ENCODE measurements around the gene ROMO1.
"Not testable (repeated sequence)": the region's sequence is repeated elsewhere in the genome, so short reads cannot be mapped to it uniquely, and the experiment has no call there.

The ROMO1 gene

DNA sequence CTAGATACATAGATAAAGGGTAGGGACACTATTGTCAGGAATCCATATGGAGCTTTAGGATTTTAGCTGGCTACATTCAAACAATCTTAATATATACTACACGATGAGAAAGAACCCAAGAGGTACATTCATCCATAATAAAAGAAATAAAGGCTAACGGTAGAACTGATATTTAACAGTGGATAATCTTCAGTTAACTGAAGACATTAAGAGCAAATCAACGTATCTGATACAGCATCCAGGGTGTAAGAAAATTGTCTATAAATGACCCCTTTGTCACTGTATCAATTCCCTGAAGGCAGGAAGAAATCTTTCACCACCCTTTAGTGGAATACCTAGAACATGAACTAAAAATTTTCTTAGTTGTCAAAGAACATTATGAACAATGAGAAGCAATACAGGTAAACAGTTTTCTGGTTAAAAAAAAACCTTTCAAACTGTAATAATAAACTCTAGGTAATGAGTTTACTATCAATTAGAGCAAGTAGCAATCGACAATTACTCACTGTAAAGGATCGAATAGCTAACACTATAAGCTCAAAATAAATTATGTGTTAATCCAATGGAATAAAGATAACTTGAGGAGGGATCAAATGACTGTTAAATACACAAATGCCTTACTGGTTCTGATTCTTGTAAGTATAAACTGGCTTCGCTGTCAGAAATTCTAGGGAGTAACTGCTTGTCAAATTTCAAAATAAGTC is 11.8 kb downstream of the ROMO1 start:
- no peak for DNase-seq (ENCODE audit: low read depth in 2 of 2)

DNA sequence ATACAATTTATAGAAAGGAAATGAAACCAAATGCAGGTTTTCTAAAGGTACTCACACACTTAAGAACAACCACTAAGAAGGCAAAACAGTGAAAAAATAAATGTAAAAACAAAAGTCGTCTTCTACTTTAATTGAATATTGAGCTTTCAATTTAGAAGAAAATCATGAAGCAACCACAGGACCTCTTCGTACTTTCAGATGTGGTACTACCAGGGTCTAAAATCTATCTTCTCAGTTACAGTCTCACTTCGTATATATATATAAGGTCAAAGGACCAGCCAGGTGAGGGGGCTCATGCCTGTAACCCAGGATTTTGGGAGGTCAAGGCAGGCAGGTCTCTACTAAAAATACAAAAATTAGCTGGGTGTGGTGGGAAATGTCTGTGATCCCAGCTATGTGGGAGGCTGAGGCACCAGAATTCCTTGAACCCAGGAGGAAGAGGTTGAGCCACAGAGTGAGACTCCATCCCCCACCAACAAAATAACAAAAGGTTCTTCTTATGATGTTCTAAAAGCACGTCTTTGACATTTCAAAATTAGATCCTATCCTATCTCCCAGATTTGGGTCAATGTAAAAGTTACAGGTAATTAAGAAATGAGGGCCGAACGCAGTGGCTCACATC is 12.5 kb downstream of the ROMO1 start:
- no peak for DNase-seq (ENCODE audit: low read depth in 2 of 2)

DNA sequence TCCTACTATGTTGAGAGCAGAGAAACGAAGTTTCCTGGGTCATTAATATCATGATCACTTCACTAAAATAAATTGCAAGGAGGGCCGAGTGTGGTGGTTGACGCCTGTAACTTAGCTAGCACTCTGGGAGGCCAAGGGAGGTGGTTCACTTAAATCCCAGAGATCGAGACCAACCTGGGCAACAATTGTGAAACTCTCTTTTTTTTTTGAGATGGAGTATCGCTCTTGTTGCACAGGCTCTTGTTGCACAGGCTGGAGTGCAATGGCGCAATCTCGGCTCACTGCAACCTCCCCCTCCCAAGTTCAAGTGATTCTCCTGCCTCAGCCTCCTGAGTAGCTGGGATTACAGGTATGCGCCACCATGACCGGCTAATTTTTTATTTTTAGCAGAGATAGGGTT is 13.9 kb downstream of the ROMO1 start:
- DNase-seq (ENCODE audit: low read depth in 2 of 2): not testable (repeated sequence)

DNA sequence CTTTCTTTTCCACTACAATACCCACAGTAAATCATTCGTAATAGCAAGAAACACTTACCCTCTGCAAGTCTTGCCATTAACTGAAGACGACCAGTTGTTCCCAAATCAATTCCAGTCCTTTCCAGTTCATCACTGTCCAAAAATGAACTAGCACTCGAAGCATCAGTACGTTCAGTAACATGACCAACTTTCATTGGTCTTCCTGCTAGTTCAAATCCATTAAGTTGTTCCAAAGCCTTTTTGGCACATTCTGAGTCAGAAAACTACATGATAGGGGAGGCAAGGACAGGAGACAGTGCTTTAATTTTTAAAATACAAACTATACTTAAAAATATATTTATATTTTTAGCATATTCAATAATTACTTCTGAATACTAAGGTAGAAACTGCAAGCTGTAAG is 14.9 kb downstream of the ROMO1 start:
- no peak for DNase-seq (ENCODE audit: low read depth in 2 of 2)

DNA sequence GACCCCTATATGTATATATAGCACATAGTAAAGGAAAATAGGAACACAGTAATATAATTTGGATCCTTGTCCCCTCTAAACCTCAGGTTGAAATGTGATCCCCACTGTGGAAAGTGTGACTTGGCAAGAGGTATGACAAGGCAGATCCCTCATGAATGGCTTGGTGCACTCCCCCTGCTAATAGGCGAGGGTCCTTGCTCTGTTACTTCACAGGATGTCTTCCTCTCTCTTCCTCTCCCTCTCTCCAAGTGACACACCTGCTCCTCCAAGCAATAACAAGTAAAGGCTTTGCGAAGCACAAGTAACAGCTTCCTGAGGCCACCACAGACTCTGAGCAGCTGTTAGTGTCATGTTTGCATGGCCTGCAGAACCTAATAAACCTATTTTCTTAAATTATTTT is 16.4 kb downstream of the ROMO1 start:
- no peak for DNase-seq (ENCODE audit: low read depth in 2 of 2)

DNA sequence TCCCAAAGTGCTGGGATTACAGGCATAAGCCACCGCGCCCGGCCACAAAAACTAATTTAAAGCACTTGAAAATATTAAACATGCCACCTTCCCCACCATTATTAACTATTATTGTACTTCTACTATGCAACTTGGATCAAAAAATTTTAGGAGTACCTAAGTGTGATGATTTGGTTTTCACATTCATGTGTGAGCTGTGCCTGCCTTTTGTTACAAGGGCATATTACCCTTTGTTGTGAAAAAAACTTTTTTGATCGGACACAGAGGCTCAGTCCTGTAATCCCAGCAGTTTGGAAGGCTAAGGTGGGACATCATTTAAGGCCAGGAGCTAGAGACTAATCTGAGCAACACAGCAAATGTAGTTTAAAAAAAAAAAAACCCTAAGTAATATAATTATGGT is 17.1 kb downstream of the ROMO1 start:
- DNase-seq (ENCODE audit: low read depth in 2 of 2): no peak

DNA sequence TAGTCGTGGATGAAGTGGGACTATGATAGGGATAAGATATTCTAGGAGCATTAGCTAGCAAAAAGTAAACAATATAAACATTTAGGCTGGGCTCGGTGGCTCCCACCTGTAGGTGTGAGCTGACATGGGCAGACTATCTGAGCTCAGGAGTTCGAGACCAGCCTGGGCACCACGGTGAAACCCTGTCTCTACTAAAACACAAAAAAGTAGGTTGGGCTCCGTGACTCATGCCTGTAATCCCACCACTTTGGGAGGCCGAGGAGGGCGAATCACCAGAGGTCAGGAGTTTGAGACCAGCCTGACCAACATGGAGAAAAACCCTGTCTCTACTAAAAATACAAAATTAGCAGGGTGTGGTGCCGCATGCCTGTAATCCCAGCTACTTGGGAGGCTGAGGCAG is 19.1 kb downstream of the ROMO1 start:
- not testable (repeated sequence) for DNase-seq (ENCODE audit: low read depth in 2 of 2)

DNA sequence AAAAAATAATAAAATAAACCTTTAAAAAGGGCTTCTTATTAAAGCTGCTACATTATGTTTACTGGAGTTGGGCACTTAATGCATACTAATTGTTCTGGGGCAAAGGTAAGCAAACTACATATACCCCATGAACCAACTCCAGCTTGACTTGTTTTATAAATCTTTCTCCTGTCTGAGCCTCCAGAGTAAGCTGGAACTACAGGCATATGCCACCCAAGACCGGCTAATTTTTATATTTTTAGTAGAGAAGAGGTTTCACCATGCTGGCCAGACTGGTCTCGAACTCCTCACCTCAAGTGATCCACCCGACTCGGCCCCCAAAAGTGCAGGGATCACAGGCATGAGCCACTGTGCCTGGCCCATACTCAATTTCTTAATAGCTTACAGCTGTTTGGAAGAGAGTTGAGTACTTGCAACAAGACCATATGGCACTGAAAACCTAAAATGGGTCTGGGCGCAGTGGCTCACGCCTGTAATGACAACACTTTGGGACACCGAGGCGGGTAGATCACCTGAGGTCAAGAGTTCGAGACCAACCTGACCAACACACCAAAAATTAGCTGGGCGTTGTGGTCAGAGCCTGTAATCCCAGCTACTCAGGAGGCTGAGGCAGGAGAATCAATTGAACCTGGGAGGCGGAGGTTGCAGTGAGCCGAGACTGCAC is 19.9 kb downstream of the ROMO1 start:
- no peak for DNase-seq (ENCODE audit: low read depth in 2 of 2)

DNA sequence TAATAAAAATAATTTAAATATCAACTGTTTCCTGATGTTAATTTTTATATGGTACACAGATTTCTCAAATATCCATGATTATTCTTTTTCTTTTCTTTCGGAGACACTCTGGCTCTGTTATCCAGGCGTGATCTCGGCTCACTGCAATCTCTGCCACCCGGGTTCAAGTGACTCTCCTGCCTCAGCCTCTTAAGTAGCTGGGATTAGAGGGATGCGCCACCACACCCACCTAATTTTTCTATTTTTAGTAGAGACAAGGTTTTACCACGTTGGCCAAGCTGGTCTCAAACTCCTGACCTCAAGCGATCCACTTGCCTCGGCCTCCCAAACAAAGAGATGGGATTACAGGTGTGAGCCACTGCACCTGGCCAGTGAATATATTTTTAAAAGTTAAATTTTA is 20.5 kb downstream of the ROMO1 start:
- no peak for DNase-seq (ENCODE audit: low read depth in 2 of 2)

DNA sequence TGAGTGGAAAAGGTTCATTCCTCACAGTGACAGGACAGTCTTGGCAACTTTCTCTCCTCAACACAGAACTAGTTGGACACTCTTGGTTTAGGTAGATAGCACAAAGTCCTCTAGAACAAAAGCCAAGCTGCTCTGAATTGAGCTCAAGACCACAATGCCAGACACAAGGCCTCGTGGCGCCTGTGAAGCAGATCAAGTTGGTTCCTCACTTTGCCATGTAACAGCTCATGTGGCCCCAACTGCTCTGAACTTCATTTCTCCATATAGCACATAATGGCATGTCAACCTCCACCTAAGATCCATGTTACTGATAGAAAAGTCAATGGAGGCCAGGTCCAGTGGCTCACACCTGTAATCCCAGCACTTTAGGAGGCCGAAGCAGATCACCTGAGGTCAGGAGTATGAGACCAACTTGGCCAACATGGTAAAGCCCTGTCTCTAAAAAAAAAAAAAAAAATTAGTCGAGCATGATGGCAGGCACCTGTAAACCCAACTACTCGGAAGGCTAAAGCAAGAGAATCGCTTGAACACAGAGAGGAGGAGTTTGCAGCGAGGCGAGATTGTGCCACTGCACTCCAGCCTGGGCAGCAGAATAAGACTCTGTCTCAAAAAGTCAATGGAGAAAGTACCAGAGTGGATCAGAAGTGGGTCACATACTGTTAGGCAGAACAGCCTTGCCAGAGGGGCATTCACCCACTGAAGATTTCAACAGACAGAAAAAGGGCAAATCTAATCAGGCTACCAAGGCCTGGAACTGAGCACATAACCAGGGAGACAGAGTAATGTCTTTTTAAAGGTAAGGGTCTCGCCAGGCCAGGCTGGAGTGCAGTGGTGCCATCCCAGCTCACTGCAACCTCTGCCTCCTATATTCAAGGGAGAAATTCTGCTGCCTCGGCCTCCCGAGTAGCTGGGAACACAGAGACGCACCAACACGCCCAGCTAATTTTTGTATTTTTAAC is 21.2 kb downstream of the ROMO1 start:
- DNase-seq (ENCODE audit: low read depth in 2 of 2): no peak

DNA sequence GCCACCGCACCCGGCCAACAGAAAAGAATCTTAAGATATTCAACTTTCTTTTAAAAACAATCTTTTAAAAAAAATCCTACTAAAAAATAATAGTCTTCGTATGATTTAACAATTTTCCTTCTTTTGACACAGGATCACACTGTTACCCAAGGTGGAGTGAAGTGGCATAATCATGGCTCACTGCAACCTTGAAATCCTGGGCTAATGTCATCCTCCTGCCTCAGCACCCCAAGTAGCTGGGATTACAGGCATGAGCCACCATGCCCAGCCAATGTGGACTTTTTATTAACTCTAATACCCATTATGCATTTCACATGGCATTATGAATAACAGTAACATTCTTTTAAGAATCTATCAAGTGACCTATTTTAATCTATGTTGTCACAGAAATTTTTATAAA is 22.0 kb downstream of the ROMO1 start:
- no peak for DNase-seq (ENCODE audit: low read depth in 2 of 2)

DNA sequence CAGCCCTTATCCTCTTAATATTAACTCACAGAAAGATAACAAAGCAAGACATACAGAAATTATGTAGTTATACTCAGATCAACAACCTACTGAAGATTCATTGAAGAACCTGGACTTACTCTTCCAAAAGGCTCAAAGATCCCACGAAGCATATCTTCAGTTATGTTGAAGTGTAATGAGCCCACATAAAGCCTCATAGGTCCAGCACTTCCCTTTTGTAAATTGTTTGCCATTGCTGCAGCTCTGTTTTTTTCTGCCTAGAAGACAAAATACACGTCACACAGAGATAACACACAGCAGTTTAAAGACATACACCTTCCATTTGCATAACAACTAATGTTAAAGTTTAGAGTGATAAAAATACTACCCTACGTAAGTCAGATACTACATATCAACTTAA is 22.4 kb downstream of the ROMO1 start:
- DNase-seq (ENCODE audit: low read depth in 2 of 2): no peak

DNA sequence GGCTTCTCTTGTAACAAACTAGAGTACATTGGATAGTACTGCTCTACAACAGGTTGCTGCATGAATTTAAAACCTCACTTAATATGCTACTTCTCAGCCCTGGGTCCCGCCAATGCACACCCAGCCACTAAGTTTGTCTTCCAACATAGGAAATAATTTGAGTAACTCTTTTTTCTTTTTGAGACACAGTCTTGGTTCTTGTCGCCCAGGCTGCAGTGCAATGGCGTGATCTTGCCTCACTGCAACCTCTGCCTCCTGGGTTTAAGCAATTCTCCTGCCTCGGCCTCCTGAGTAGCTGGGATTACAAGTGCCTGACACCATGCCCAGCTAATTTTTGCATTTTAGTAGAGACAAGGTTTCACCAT is 24.1 kb downstream of the ROMO1 start:
- not testable (repeated sequence) for DNase-seq (ENCODE audit: low read depth in 2 of 2)

DNA sequence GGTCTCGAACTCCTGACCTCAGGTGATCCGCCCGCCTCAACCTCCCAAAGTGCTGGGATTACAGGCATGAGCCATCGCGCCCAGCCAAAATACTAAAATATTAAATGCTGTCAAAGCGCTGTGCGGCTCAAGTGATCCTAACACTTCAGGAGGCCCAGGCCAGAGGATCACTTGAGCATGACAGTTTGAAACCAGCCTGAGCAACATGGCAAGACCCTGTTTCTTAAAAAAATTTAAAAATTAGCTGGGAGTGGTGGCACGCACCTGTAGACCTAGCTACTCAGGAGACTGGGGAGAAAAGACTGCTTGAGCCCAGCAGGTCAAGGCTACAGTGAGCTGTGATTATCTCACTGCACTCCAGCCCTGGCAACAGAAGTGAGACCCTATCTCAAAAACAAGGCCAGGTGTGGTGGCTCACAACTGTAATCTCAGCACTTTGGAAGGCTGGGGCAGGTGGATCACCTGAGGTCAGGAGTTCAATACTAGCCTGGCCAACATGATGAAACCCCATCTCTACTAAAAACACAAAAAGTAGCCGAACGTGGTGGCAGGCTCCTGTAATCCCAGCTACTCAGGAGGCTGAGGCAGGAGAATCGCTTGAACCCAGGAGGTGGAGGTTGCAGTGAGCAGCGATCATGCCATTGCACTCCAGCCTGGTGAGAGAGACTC is 24.6 kb downstream of the ROMO1 start:
- not testable (repeated sequence) for DNase-seq (ENCODE audit: low read depth in 2 of 2)

DNA sequence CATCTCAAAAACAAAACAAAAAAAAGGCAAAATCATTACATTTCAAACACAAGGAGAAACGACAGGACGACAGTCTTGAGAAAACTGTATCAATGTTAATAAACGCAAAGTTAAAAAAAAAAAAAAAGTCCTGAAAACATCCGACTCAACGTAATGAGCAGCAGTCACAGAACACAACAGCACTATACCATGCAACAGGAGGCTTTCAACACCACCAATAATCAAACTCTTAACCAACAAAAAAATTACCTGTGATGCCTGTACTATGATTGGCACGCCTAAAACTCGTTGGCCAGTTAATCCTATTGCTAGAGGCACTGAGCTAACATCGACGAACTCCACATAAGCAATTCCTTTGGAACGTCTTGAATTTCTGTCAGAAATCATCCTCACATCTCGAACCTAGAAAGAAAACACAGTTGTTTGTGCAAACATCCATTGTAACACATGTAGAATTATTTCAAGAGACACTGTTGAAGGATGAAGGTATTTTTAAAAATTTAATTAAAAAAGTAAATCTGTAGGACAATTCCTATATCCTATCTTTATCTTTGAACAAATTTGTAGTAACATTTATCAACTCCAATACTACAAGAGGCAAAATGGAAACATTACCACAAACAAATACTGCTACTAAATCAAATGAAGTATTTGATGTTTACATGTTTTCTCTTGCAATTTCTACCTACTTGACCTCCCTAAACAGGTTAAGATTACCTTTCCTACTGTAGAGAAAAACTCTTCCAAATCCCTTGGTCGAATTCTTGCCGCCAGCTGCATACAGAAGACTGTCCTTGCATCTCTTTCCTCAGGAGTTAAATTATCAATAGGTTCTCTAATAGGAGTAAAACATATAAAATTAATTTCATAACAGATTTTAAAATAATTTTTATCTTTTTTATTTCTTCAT is 25.4 kb downstream of the ROMO1 start:
- DNase-seq (ENCODE audit: low read depth in 2 of 2): no peak

DNA sequence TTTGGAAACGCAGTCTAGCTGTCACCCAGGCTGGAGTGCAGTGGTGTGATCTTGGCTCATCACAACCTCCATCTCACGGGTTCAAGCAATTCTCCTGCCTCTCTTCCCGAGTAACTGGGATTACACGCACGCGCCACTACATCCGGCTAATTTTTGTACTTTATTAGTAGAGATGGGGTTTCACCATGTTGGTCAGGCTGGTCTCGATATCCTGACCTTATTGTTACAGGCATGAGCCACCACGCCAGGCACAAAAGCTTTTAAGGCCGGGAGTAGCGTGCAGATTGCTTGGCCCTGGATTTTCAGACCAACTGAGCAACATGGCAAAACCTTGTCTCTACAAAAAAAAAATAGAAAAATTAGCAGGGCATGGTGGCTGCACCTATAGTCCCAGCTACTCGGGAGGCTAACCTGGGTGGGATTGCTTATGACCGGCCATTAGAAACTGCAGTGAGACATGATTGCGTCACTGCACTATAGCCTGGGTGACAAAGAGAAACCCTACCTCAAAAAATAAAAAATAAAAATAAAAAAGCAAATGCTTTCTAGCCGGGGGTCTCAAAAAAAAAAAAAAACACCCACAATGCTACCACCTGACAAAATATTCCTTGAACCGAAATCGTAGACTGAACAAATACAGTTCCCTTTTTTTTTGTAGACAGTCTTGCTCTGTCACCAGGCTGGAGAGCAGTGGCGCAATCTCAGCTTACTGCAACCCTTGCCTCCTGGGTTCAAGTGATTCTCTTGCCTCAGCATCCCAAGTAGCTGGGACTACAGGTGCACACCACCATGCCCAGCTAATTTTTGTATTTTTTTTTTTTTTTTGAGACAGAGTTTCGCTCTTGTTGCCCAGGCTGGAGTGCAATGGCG is 27.9 kb downstream of the ROMO1 start:
- no peak for DNase-seq (ENCODE audit: low read depth in 2 of 2)

DNA sequence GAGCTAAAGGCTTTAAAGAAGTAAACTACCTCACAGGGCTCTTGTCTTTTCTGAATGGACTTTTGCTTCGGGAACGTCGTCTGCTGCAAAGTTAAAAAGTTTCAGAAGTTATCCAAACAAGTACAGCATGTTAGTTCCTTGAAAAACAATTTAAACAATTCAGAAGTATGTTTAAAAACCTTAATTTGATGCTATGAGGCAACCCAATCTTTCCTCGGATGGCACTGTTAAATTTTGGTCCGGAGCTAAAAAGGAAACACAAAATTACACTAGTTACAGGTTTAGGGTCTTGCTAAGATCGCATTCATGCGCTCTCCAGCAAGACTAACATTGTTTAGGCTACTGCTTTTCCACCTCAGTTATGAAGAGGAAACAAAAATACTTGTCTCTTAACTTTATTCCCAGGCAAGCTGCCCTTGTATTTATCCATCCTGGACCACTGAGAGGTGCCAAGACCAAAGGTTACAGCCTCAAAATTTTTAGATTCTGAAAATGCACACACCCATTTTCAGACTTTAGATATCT is 30.1 kb downstream of the ROMO1 start:
- DNase-seq (ENCODE audit: low read depth in 2 of 2): no peak

DNA sequence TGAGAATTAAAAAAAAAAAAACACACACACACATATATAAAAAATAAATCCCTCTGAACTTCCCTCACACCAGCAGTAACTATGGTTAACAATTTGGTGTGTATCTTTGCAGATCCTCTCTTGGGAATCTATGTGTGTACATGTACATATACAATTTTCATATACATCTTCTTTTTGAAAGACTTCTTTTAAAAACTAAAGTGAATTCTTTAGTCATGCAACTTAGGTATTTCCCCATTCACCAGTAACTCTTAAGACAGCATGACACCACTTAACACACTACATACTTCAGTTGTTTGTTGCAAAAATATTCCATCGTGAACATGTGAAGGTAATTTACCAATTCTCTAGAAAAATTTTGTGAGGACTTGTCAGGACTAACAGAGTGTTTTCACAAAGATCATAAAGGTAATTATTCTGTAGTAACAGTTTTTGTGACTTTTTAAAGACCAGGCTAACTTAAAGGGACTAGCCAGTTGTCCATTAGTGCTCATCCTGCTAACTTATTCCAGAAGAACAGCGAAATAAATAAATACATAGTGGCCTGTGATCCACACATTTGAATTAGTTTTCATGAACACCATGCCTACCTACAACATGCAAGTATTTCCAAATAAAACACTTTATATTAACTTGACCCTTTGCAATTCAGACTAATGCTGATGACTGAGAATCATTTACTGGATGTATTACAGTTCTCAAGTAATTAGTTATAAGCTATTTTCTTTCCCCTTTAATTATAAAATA is 30.8 kb downstream of the ROMO1 start:
- DNase-seq (ENCODE audit: low read depth in 2 of 2): no peak
